HUDEP-2 (cell line): ENCODE results near the gene CLSTN2.
A peak's percentile ranks its signal among the peaks of the same experiment; 100 is the strongest.

Experiments
- DNase-seq, 76 experiments: peaks; one replicate each; lab custom pipeline; 2025; ENCODE audit not compliant: unreplicated experiment in 76 of 76; lab: John Stamatoyannopoulos, UW

The CLSTN2 gene

DNA sequence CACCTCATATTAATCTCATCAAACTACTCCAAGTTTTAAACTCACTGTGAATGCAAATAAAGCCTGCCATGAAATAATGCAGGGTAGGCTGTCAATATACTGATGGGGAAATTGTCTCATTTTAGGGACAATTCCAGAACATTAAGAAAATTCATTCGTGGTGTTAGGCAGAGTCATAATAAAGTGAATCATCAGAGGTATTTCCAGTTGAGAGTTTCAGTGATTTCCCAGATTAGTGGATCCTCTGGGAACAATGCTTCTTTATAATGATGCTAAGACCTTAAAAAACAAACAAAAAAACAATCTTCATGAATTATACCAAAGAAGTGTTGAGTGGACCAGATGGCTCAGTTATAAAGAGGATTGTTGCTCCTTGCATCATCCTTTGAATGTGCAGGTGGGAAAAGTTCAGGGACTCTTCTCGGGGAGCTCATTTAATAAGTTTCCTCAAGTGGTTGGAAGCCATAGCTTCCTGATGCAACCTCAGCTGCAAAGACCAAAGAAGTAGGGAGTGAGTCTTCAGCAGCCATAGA lies 381.9 kb downstream of the CLSTN2 start:
- DNase-seq, result no peak

DNA sequence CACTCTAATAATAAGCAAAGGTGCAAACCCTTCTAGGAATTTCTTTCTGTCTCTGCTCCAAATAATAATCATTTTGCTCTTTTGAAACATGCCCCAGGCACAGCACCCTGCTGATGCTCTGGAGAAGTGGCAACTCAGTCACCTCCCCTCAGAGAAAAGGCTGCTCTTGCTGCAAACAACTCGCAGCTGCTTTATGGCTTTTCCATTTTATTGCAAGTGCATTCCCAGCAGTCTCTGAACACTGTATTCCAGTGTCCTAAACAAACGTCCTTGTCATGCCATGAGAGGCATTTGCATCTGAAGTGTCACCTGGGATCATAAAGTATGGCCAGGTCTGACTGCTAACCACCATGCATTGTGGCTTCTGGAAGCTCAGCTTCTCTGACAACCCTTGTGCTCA lies 384.8 kb downstream of the CLSTN2 start:
- DNase-seq, result no peak

DNA sequence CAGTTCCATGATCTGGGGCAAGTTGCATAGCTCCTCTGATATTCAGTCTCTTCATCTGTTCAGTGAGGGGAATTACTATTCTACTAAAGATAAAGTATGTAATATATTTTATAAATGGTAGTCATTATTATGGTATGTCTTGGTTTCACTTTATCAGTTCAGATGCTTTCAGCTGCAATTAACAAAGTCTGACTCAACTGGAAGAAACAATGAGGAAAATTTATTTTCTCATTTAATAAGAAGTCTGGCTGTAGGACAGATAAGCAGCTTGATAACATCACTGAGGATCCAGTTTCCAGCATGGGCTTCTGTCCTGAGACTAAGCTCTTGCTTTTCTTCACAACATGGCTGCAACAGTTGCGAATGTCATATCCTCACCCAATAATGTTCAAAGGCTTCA lies 388.6 kb downstream of the CLSTN2 start:
- DNase-seq, result no peak

DNA sequence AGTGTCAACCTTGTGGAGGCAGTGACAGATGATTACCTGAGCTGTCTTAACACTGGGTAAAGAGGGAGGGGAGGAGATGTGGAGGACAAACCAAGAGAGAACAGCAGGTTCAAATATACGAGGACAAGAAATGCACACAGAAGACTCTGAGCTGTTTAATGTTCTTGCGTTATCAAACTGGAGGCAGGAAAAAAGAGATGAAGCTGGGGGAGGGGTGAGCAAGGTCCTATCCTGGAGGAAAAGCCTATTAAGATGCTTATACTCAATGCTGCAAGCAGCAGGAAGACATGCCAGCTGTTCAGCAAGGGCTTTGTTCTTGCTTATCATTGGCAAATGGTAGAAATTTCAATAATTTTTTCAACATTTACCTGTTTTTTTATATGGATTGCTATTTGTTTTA lies 397.1 kb downstream of the CLSTN2 start:
- DNase-seq, result no peak

DNA sequence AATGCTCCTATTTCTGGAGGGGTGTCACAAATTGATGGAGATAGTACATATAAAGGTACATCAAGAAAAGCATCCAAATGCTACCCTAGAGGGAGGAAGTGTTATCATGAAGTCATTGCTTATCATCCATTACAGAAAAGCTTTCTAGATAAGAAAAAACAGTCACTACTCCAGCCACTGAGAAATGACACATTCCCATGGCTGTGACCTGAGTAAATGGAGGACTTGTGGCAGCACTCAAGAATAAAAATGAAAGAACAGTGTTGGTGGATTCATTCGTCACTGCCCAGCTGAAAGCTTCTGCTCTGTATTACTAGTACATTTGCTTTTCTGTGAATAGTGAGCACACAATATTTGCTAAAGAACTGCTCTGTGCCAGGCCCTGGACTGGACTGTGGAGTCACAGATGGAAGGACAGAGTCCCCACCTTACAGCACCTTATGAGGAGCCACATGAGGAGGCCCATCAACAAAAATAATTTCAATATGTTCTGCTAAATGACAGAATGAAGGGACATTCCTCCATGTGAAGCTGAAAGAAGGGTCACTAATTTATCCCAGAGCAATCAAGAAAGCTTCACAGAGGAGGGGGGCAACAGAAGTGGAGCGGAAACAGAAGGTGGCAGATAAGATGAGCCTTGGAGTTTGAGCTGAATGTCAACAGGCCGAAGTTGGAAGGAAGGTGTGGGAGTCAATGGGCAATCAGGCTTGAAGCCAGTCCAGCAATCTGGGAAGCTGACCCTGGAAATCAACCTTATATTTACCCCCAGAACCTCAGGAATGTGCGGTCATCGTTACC lies 399.3 kb downstream of the CLSTN2 start:
- no peak for DNase-seq

DNA sequence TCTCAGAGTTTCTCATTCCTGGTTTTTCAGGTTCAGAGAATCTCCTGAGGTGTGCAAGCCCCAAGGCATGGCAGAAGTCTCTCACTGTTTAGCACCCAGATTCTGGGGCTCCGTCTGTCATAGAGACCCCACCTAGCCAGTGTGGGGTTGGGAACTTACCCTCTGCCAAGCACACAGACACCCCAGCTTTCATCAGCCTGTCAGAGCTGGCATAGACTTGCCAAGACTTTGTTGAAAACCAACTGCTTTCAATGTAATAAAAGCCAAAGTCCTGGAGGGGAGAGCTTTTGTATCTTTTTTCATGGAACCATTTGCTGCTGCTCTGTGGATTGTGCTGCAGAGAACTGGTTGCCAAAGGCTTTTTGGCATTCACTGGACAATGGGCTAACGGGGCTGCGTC lies 401.5 kb downstream of the CLSTN2 start:
- DNase-seq, result no peak

DNA sequence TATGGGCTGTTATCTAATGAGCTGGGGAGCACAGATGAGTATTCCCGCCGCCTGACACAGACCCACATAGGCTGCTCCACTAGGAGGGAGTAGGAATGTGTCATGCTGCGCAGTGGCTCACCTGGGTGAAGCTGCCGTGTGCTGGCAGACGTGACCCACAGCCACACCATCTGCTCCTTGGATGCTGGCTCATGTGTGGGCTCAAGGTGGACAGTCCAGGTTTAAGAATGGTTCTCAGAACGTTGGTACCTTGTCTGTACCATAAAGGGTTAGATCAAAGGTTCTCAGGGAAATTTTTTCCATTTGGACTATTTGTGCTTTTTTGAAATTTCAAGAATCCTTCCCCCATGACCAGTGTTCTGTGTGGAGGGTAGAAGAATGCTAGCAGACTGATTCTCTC lies 403.9 kb downstream of the CLSTN2 start:
- DNase-seq, result no peak

DNA sequence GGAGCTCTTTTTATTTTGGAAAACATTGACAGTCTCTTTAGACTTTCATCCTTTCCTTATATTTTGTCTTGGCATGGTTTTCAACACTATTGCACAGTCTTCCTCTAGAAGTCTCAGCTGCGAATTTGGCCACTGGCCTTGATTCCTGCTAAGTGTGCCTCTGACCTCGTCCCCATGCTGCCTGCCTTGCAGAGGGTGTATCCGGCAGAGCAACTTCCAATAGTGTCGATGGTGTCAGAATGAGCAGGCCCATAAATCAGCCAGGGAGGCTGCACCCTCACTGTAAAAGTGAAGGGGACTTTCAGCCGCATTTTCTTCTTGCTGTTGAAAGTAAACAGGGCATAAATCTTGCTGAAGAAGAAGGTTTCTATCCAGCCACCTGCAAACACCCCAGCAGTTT lies 406.2 kb downstream of the CLSTN2 start:
- DNase-seq, result no peak

DNA sequence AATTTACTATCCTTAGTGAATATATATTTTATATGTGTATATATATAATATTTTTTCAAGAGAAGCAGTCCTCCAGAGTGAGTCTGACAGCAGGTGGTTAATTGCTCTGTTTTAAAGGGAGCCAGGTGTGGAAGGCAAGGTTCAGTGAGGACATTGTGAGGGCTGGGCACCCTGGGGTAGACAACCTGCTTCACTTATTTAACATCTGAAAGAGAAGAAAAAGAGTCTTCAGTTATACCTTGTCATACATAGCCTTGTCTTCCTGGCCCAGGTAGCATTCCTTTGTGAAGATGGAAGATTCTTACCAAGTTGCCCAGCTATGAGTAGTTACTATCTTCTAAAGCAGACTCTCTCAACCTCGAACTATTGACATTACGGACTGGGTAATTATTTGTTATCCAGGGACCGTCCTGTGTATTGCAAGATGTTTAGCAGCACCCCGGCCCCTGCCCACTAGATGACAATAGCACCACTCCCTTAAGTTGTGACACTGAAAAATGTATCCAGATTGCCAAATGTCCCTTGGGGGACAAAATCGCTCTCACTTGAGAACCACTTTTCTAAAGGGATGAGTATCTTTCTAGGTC lies 406.9 kb downstream of the CLSTN2 start:
- no peak for DNase-seq

DNA sequence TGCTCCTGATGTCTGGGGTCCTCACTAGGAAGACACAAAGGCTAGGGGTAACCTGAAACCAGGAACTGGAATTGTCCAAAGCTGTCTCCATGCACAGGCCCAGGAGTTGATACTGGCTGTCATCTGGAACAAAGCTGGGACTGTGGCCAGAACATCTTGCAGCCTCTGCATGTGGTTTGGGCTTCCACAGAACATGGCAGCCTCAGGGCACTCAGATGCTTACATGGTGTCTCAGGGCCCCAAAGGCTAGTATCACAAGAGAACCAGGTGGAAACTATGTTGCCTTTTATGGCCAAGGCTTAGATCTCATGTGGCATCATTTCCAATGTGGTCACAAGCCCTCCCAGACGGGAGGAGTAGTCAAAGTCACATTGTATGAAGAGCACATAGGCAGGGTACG lies 407.7 kb downstream of the CLSTN2 start:
- no peak for DNase-seq

DNA sequence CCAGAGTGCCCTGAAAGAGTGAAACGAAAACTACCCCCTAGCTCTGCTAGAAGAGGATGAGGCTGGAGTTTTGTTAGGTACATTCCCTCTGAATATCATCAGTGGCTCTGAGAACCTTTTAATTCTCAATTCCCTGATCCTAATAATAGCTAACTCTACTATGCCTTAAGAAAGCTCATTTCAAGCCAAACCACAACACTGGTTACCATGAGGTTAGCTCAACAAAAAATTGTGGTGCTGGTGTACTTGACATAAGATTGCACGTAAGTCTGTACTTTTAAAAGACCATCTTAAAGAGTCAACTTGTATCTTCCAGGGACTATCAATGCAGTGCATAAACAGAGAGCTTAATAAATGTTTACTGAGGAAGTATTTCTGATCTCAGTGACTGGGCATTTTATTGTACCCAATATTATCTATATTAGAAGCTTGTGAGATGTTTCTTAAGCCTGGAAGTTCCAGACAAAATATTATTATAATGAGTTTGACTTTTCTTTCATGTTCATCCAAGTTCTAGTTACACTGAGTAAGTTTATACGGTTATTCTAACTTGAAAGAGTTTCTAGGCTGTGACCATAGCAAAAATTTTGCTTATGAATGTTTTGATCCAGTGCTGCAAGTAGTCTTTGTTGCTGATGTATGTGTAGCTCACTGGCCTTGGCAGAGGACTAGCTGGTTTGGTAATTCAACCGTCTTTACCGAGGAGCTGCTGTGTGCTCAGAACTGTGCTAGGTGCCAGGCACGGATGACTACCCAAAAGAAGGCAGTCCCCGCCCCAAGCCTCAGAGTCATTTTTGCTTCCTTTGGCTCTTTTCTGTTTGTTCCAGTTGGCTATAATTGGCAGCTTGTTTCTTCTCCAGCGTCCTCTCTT lies 408.5 kb downstream of the CLSTN2 start:
- DNase-seq, result no peak

DNA sequence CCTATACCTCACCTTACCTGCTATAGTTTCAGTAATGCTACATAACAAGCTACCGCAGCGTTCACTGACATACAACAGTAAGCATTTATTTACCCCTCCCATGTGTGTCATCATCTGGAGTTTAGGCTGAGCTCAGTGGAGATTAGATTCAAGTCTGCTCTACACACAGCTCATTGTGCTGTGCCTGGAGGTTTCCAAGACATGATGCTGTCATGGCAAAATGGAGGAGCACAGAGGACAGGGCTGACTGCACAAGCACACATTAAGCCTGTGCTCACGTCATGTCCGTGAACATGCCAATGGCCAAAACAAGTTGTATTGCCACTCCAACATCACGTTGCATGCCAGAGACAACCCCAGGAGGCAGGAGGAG lies 409.1 kb downstream of the CLSTN2 start:
- no peak for DNase-seq

DNA sequence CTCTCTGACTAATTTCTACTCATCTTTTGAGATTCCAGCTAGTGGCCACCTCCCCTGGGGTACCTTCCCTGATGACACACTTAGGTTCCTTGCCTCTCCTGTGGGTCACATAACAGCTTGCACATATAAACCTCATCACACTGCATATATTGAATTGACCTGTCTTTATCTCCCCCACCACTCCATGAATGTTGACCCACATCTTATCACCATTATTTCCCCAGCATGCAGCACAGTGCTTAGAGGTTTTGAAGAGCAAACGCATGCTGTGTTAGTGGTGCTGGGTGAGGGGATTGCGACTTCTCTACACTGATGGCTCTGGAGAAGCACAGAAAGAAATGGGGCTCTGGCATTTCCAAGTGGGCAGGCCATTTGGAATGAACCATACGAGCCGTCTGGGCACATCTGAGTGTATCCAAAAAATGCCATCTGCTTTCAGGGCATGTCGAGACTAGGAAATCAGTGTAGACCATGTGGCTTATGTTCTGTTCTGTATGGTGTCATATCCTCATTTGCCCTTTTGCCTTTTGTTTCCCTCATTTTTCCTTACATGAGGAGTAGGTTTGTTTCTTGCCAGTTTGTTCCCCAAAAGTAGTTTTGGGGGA lies 409.7 kb downstream of the CLSTN2 start:
- no peak for DNase-seq

DNA sequence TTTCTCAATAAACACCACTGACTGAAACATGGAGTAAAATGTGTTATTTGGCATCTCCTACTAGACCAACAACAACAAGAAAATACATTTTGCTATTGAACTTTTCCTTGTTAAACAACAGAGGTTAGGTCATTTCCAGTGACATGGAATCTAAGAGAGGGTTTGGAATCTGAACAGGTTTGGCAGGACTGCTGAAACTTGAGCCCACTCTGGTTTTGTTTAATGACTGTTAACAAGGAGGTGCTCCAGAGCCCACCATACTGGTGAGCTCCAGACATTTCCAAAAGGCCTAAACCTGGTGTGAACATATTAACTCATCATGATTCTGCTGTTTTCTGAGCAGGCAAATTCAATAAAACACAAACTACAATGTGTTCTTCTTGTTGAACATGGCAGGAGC lies 412.2 kb downstream of the CLSTN2 start:
- no peak for DNase-seq

DNA sequence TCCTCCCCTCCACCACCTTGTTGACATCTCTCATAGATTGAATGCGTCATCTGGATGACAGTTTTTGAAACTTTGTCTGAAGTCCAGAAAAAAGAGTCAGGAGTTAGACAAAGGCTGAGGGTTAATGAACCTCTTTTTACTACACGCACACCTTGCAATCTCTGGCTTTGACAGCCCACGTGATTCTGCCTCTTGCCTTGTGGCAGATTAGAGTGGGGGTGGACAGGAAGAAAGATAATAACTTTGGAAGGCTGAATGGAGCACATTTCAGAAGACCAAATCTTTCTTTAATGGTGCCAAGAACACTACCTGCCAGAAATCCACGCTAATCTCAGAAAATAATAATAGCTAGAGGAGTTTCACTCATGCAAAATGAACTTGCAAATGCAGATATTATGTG lies 415.0 kb downstream of the CLSTN2 start:
- no peak for DNase-seq

DNA sequence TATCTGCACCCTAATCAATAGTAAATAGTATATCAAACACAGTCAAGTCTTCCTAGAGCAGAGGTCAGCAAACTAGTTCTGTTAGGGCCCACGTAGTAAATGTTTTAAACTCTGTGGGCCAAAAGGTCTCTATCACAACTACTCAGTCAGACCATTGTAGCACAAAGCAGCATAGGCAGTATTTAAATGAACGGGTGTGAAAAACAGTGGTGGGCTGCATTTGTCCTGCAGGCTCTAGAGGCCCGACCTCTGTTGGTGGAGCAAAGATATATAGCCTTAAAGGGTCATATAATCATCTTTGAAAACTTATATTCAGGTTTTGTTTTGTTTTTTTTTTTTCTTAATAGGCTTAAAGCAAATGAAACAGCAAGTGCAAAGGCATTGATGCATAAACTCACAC lies 416.5 kb downstream of the CLSTN2 start:
- DNase-seq, result no peak

DNA sequence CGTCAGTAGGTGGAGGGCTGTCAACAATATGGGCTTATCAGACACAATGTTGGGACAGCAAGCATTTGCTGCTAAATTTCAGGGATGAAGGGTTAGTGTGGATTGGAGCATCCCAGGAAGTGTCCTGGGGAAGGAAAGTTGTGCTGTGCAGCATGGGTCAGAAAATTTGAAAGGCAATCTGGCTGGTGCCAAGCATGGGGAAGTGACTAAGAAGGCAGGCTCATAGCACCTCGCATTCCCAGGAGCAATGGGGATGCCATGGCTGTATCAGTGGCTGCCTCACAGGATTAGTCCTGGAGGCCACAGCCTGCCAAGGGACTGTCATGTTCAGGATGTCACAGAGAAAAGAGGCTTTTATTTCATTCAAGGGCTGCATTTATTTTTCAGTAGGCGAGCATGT lies 420.5 kb downstream of the CLSTN2 start:
- no peak for DNase-seq

DNA sequence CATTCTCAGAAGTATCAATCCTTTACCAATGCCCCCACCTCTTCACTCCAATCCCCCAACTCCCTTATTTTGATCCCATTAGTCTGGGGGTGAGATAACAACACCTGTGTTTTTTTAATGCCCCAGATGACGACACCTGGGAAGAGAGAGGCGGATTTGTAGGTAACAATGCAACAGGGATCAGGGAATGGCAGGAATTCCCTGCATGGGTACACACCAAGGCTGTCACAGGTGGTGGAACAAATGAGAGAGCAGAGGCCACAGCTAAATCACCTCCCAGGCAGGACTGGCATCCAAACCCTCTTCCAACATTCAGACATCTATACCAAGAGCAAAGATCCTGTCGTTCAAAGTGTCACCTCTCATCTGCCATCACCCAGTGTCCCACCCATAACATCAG lies 423.7 kb downstream of the CLSTN2 start:
- no peak for DNase-seq

DNA sequence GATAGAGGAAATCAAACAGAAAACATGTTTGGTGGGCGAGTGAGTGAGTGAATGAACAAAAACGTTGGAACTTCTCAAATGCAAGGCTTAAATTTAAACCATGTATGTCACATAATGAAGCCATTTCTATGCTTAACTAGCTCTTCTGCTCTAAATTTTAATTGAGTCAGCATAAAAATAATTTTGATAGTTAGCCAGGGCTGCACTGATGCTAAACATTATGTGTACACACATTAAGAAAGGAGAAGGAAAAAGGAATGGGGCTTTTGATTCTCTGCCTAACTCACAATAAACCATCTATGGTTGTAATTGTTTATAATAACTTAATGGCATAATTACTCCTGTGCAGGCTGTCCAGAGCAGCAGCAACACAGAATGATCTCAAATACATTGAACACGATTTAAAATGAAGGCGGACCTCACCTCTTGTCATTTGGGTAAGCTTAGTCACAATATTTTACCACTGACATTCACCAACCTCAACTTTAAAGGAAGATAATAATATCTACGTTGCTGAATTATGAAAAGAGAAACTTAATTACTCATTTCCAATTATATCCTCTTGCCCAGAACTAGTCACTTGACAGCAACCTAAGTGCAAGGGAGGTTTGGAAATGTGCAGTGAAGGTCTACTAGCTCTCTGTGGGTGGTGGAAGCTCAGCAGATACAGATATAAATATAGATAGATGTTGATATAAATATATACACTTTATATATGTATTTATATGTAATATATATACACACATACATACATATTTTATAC lies 424.4 kb downstream of the CLSTN2 start:
- no peak for DNase-seq

DNA sequence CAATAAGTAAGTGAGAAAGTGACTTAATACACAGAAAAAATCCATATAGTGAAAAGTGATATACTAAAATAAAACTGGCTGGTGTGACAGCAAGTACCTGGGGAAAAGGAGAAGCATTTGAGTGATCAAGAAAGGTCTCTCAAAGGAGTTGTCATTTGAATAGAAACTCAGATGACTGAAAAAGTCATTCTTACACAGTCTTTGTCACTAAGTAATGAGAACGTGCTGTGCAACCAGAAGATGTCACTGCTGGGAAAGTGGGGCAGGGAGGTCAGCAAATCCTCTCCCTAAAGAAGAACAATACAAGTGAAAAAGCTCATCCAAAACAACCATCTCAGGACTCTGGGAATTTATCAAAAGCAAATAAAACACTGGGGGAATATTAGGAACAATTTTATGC lies 425.3 kb downstream of the CLSTN2 start:
- DNase-seq, result peak in 1 of 76 experiments; percentile 5
